Lung (tissue), 12 donors: Measurements from ENCODE around the gene LRCH3. TPM values are rescaled to one million over a fixed set of nuclear protein-coding genes. Genes with fewer than 3 reads are reported as not detected.

ENCODE experiments used
- ATAC-seq: fragments of 200-7000 bp; cut with Tn5 transposase; one replicate; pipeline ENCODE4 v1.9.1; 2020; ENCODE audit warnings: moderate number of reproducible peaks; ENCODE audit not compliant: insufficient read depth, low FRiP score
- DNase-seq, 3 donors: peaks; one replicate each; pipeline ENCODE4 v3.0.0-alpha.2; 2013 to 2017
- H3K27ac ChIP-seq, 2 donors: one replicate each; pipeline ENCODE4 v1.5.1; 2013; ENCODE audit warnings: mild to moderate bottlenecking in 2 of 2, moderate library complexity in 2 of 2, control low read depth in 1 of 2, inconsistent platforms in 1 of 2, low read depth in 1 of 2, low read length in 1 of 2
- H3K27me3 ChIP-seq, 3 donors: one replicate each; pipeline ENCODE4 v1.5.1; 2013; ENCODE audit warnings: low read length in 2 of 3; ENCODE audit not compliant: control insufficient read depth in 3 of 3, insufficient read depth in 3 of 3
- H3K36me3 ChIP-seq, 4 donors: one replicate each; pipeline ENCODE4 v1.5.1; 2013; ENCODE audit warnings: low read length in 4 of 4, mild to moderate bottlenecking in 1 of 4, moderate library complexity in 1 of 4; ENCODE audit not compliant: control insufficient read depth in 4 of 4, insufficient read depth in 4 of 4
- H3K4me1 ChIP-seq, 5 donors: one replicate each; pipeline ENCODE4 v1.5.1; 2013; ENCODE audit warnings: low read length in 5 of 5, mild to moderate bottlenecking in 2 of 5, moderate library complexity in 1 of 5; ENCODE audit not compliant: control insufficient read depth in 5 of 5, insufficient read depth in 5 of 5
- H3K4me3 ChIP-seq: one replicate; pipeline ENCODE4 v1.5.1; 2013; ENCODE audit warnings: mild to moderate bottlenecking, control low read depth, moderate library complexity
- H3K9ac ChIP-seq, 2 donors: one replicate each; pipeline ENCODE4 v1.5.1; 2013; ENCODE audit warnings: low read length in 2 of 2, control low read depth in 1 of 2; ENCODE audit not compliant: insufficient read depth in 1 of 2
- H3K9me3 ChIP-seq, 4 donors: one replicate each; pipeline ENCODE4 v1.5.1; 2013; ENCODE audit warnings: low read length in 3 of 4, mild to moderate bottlenecking in 1 of 4, moderate library complexity in 1 of 4; ENCODE audit not compliant: control insufficient read depth in 4 of 4, insufficient read depth in 3 of 4
- WGBS, 2 donors: extraction: QIAGEN DNeasy Blood & Tissue Kit; methylation state at CpG; one replicate each; pipeline ENCODE4 v1.1.7; 2013; 5-methylcytosine and 5-hydroxymethylcytosine counted together
- polyA plus RNA-seq, 2 donors: library from polyadenylated mRNA; stranded (reverse); fragments of 200-250 nt; gene quantifications; one replicate each; pipeline ENCODE4 v1.2.1, GENCODE V29; 2013
- total RNA-seq, 2 donors: library from RNA; depleted of rRNA in 1 of 2; stranded (reverse); fragments of >200 nt in 1 of 2; gene quantifications; one replicate each; pipeline ENCODE4 v1.2.1, GENCODE V29; 2014 to 2021
- TF ChIP-seq, protein P1 (sequence below): IDR thresholded peaks from 2 replicates; pipeline ENCODE4 v1.5.1; 2012; ENCODE audit warnings: mild to moderate bottlenecking; ENCODE audit errors: control extremely low read depth, extremely low read depth
- donor health status: control.
- donor health status: control.
- donor health status: Bipolar disorder and iron deficiency.
- donor health status: healthy.
- donor health status: DM: yes; HTN: yes; CAD: no.

The LRCH3 gene
- total and polyA plus RNA-seq, 4 donors = 7.7 to 228 (median 26.1) TPM

DNA sequence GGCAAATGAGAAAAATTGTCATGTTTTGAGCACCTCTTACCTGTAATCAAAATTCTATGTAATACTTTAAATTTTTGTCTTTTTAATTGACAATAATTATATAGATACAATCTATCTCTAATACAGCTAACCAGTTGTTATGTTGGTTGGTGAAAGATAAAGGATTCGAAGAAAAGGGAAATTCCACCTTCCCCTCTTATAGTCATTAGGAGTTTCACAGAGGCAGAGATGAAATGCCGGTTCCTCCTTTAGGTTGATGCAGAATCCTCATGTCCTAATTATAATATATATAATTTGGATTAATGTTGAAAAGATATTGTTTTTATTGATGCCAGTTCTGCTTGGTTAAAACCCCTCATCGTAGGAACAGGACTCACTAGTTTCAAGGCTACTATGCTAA, 67.1 kb downstream of the LRCH3 start:
- peaks cover 0 to 3% (median 0%) of the 10 kb centered on the region in 5 donors for H3K4me1 ChIP-seq
- H3K27ac ChIP-seq = no peak overlapping the region
- TF ChIP-seq, protein P1, sequence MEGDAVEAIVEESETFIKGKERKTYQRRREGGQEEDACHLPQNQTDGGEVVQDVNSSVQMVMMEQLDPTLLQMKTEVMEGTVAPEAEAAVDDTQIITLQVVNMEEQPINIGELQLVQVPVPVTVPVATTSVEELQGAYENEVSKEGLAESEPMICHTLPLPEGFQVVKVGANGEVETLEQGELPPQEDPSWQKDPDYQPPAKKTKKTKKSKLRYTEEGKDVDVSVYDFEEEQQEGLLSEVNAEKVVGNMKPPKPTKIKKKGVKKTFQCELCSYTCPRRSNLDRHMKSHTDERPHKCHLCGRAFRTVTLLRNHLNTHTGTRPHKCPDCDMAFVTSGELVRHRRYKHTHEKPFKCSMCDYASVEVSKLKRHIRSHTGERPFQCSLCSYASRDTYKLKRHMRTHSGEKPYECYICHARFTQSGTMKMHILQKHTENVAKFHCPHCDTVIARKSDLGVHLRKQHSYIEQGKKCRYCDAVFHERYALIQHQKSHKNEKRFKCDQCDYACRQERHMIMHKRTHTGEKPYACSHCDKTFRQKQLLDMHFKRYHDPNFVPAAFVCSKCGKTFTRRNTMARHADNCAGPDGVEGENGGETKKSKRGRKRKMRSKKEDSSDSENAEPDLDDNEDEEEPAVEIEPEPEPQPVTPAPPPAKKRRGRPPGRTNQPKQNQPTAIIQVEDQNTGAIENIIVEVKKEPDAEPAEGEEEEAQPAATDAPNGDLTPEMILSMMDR = no peak
- peaks cover 16 to 29% (median 23%) of the 10 kb centered on the region in 4 donors for H3K36me3 ChIP-seq
- WGBS, 2 donors = 93 to 95% methylated on average over 3 of the region's 3 CpGs
- no peak overlapping the region for H3K9ac ChIP-seq
- no peaks in the 10 kb centered on the region for H3K9me3 ChIP-seq
- no peak for DNase-seq
- H3K27me3 ChIP-seq = no peaks in the 10 kb centered on the region
- H3K4me3 ChIP-seq = no peak overlapping the region
- ATAC-seq = no peak

DNA sequence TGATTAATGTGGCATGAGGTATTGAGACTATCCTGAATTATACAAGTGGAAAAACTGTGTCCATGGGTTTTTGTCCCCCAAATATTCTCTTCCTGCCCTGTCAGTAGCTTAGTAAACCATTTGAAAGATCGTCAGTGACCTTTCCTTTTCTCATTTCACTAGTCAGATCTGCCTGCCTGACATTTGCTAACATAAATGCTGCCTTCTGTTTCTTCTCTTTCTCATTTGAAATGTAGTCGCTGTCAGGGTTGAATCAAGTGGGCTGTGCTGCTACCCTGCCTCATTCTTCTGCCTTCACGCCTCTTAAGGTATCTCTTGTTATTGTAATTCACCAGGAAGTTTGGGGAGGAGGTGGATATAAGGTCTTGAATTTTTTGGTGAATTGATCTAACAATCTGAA, 67.5 kb downstream of the LRCH3 start:
- Histone ChIP-seq H3K9ac (no peak overlapping the region), H3K36me3 (peaks cover 16 to 29% (median 23%) of the 10 kb centered on the region in 4 donors), H3K9me3 (no peaks in the 10 kb centered on the region), H3K27me3 (no peaks in the 10 kb centered on the region), H3K27ac (peak overlapping the region in 1 of 2 donors; percentile 21), H3K4me3 (no peak overlapping the region), H3K4me1 (peaks cover 0 to 3% (median 0%) of the 10 kb centered on the region in 5 donors)
- DNase-seq (no peak), ATAC-seq (no peak)
- 79 to 93% methylated on average over 3 of the region's 3 CpGs for WGBS, 2 donors
- TF ChIP-seq, protein P1 = no peak

DNA sequence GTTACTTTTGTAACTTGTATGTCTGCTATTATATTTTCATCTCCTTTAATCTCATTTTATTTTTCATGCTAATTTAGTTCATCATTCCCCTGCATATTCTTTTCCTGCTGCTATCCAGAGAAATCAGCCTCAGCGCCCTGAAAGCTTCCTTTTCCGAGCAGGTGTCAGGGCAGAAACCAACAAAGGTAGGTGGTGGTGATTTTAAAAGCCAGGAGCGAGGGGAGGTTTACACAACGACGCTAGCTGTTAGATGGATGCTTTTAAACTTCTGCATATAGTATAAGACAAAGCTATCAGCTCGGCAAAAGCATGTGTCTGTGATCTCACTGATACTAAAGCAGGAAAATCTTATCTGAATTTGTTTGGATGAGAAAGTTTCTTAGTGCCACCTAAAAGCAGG, 75.0 kb downstream of the LRCH3 start:
- 96 to 97% methylated on average over 6 of the region's 6 CpGs for WGBS, 2 donors
- H3K36me3 ChIP-seq = peaks cover 13 to 25% (median 22%) of the 10 kb centered on the region in 4 donors

More for the DNA sequence above, 75.0 kb downstream of the LRCH3 start:
- H3K4me3 ChIP-seq = no peak overlapping the region
- H3K27ac ChIP-seq = no peak overlapping the region
- no peaks in the 10 kb centered on the region for H3K4me1 ChIP-seq
- H3K27me3 ChIP-seq = no peaks in the 10 kb centered on the region
- no peak for DNase-seq
- ATAC-seq = no peak
- H3K9me3 ChIP-seq = no peaks in the 10 kb centered on the region
- H3K9ac ChIP-seq = no peak overlapping the region
- TF ChIP-seq, protein P1 = no peak
